Peyer's patch (tissue), 4 donors: ENCODE data around the gene SCAMP3. TPM values are rescaled to one million over a fixed set of nuclear protein-coding genes. Genes with fewer than 3 reads are reported as not detected.

Experiments used
- DNase-seq, 3 donors: peaks; one replicate each; pipeline ENCODE4 v3.0.0-alpha.2; 2017 to 2019
- H3K27ac ChIP-seq, 4 donors: fragments of 200-600 bp; sonication (generic); one replicate each; pipeline ENCODE4 v1.5.1; 2016 to 2019
- H3K27me3 ChIP-seq, 2 donors: fragments of 200-600 bp; sonication (generic); one replicate each; pipeline ENCODE4 v1.5.1; 2019
- H3K36me3 ChIP-seq, 3 donors: fragments of 200-600 bp; sonication (generic); one replicate each; pipeline ENCODE4 v1.5.1; 2016 to 2019
- H3K4me1 ChIP-seq, 4 donors: fragments of 200-600 bp; sonication (generic); one replicate each; pipeline ENCODE4 v1.5.1; 2016 to 2019
- H3K4me3 ChIP-seq, 4 donors: fragments of 200-600 bp; sonication (generic); 1 replicate in 3 of 4; 2 replicates in 1 of 4; pipeline ENCODE4 v1.5.1; 2016 to 2019; ENCODE audit warnings: mild to moderate bottlenecking in 1 of 4
- H3K9me3 ChIP-seq, 4 donors: fragments of 200-600 bp; sonication (generic); one replicate each; pipeline ENCODE4 v1.5.1; 2016 to 2019; ENCODE audit warnings: mild to moderate bottlenecking in 1 of 4
- POLR2A ChIP-seq, 2 donors: fragments of 450-650 bp; IDR thresholded peaks; one replicate each; pipeline ENCODE4 v1.5.1; 2017; ENCODE audit warnings: antibody characterized with exemption in 2 of 2, mild to moderate bottlenecking in 2 of 2, moderate library complexity in 2 of 2
- total RNA-seq, 4 donors: library from RNA; depleted of rRNA; stranded (reverse); fragments of >200 nt; gene quantifications; one replicate each; pipeline ENCODE4 v1.1.0, GENCODE V29; 2016
- TF ChIP-seq, protein P1 (sequence below), 6 experiments: fragments of 450-650 bp in 4 of 6; fragments of 200-600 bp in 2 of 6; sonication (generic) in 1 of 6; IDR thresholded peaks; one replicate each; pipeline ENCODE4 v1.5.1; 2017 to 2019; ENCODE audit warnings: antibody characterized with exemption in 6 of 6, mild to moderate bottlenecking in 3 of 6, moderate library complexity in 1 of 6

The SCAMP3 gene
- total RNA-seq, 4 donors from 2014 or later: 34.7 to 63.7 (median 49.2) TPM

DNA sequence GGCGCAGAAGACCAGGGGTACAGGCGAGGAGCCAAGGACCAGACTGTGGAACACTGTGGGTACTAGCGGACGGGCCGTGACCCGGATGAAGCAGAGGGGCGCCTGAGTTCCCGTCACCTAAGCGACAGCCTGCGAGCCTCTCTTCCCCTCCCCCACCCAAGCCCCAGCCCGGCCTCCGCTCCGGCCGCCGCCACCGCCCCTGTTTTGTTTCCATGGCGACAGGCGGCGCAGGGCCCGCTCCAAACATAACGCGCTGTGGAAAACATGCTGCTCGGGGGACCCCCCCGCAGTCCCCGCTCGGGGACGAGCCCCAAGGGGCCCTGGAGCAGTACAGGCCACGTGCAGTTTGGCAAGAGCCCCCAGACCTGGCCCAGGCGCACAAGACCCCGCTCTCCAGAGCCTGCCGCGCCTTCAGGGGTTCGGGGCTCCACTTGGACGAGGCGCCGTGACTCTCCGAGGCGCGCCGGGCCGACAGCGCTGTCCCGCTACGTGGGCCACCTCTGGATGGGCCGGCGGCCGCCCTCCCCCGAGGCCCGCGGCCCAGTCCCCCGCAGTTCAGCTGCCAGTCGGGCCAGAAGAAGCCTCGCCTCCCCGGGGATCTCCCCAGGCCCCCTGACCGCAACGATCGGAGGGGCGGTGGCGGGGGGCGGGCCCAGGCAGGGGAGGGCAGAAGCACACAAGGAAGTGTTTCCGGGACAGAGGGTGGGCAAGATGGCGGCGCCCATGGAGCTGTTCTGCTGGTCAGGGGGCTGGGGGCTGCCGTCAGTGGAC lies 53.4 kb downstream of the SCAMP3 start, which contains the start of gene MTX1:
Gene MTX1, plus strand, starts transcription at position 155 of the 771 bp plus-strand sequence. Its CDS starts 110 bp downstream, at position 265.
- H3K4me1 ChIP-seq: peaks cover 5 to 29% (median 13%) of the 10 kb centered on the region in 4 donors

DNA sequence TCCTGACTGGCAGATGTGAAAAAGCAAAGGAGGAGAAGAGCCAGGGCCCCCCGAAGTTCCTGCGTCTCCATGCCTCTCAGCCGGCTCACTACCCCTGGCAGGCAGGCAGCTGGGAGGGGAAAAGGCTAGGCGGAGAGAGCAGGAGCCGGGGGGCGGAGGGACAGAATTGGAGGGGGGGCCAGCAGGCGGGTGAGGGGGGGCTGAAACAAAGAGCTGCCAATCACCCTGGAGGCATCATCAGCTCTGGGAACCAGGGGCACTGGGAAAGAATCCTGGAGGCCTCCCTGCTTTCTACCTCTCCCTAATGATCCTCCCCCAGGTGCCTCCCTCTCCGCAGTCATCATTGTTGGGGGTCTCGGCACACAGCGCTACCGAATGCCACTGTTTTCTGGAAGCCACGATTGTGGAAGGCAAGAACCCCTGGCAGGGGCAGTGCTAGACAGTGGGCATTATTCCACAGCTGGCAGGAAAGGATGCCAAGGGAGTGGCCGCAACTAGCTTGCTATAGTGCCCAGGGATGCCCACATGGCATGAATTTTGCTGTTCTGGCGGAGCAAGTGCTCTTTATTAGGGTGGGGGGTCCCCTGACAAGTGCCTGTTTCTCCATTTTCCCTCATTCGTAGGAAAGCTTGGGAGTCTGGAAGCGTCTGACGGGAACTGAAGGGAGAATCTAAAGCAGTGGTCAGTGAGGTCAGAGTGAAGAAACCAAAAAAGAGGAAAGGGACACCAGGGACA lies 54.2 kb downstream of the SCAMP3 start, which contains the start of gene THBS3:
Gene THBS3, minus strand, starts transcription at position 92 of the 735 bp plus-strand sequence. Its CDS starts 21 bp downstream, at position 71.
- TF ChIP-seq, protein P1, sequence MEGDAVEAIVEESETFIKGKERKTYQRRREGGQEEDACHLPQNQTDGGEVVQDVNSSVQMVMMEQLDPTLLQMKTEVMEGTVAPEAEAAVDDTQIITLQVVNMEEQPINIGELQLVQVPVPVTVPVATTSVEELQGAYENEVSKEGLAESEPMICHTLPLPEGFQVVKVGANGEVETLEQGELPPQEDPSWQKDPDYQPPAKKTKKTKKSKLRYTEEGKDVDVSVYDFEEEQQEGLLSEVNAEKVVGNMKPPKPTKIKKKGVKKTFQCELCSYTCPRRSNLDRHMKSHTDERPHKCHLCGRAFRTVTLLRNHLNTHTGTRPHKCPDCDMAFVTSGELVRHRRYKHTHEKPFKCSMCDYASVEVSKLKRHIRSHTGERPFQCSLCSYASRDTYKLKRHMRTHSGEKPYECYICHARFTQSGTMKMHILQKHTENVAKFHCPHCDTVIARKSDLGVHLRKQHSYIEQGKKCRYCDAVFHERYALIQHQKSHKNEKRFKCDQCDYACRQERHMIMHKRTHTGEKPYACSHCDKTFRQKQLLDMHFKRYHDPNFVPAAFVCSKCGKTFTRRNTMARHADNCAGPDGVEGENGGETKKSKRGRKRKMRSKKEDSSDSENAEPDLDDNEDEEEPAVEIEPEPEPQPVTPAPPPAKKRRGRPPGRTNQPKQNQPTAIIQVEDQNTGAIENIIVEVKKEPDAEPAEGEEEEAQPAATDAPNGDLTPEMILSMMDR (IDR thresholded peaks at IDR 0.05): no peak
- no peak for TF ChIP-seq POLR2A (IDR thresholded peaks at IDR 0.05)
- no peak for DNase-seq

More for the DNA sequence above, 53.4 kb downstream of the SCAMP3 start, which contains the start of gene MTX1:
- H3K9me3 ChIP-seq: no peaks in the 10 kb centered on the region
- H3K27me3 ChIP-seq: no peaks in the 10 kb centered on the region
- TF ChIP-seq, protein P1 (IDR thresholded peaks at IDR 0.05): no peak
- peak; percentile 22 to 38 for TF ChIP-seq POLR2A (IDR thresholded peaks at IDR 0.05)
- H3K36me3 ChIP-seq: peaks cover 0 to 3% (median 0%) of the 10 kb centered on the region in 3 donors
- H3K27ac ChIP-seq: peak within 1 kb of the TSS; percentile 95 to 99 (median 97)
- H3K4me3 ChIP-seq: peak within 1 kb of the TSS; percentile 63 to 93 (median 83)
- DNase-seq: peak; percentile 87 to 92 (median 88)

DNA sequence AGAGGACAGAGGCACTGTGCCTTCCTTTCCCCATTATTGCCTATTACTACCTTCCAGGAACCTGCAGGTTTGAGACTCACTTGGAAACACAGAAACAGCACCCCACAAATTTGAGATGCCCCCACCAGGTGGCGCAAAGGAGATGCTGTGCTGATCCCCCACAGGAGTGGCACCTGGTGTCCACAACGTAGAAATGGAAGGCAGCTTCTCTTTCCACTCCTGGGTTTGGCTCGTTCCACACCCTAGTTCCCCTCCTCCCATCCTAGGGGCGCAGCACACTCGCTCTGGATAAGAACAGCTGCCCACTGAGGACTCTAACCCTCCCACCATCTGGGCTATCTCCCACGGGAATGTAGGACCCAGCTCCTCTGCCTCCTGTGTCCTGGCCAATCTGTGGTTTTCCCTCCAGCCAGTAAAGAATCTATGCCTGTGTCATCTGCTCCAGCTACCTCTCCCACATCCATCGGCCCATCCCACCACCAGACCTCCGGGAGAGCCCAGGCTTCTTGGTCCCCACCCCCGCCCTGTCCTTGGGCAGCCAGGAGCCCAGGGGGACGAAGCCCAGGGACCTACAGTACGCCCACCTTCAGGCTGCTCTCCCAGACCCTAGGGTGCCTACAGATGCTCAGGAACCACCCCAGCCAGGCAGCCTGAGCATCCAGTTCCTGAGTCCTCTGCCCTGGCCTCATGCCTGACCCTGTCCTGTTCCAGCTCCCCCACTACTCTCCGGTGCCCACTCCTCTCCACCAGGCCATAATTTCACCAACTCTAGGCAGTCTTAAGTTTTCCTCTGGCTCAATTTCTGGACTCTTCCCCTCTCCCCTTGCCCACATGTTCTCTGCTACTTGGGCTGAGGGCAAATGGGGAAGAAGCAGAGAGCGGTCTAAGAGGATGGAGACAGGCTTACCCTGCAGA lies 55.0 kb downstream of the SCAMP3 start:
- no peak for TF ChIP-seq POLR2A (IDR thresholded peaks at IDR 0.05)
- TF ChIP-seq, protein P1 (IDR thresholded peaks at IDR 0.05): peak; percentile 77 to 94 (median 92)
- no peaks in the 10 kb centered on the region for H3K27me3 ChIP-seq
- H3K36me3 ChIP-seq: peaks cover 0 to 3% (median 0%) of the 10 kb centered on the region in 3 donors
- H3K4me1 ChIP-seq: peaks cover 5 to 29% (median 13%) of the 10 kb centered on the region in 4 donors
- peak overlapping the region; percentile 95 to 99 (median 97) for H3K27ac ChIP-seq
- peak; percentile 91 to 96 (median 93) for DNase-seq
- peak overlapping the region in 2 of 4 donors; percentile 7 to 63 for H3K4me3 ChIP-seq
- H3K9me3 ChIP-seq: no peaks in the 10 kb centered on the region

More for the DNA sequence above, 54.2 kb downstream of the SCAMP3 start, which contains the start of gene THBS3:
- peaks cover 5 to 29% (median 13%) of the 10 kb centered on the region in 4 donors for H3K4me1 ChIP-seq
- no peaks in the 10 kb centered on the region for H3K27me3 ChIP-seq
- H3K27ac ChIP-seq: peak within 1 kb of the TSS; percentile 95 to 99 (median 97)
- H3K9me3 ChIP-seq: no peaks in the 10 kb centered on the region
- peaks cover 0 to 3% (median 0%) of the 10 kb centered on the region in 3 donors for H3K36me3 ChIP-seq
- H3K4me3 ChIP-seq: peak within 1 kb of the TSS; percentile 63 to 93 (median 83)

Other genes with a start within 250 kb of the SCAMP3 start
- 10 to 100 TPM in 1 of 4 donors, 1 to 10 TPM in 3; 1.7 to 12.5 (median 5.3) TPM for gene DCST2, start 228.6 kb downstream of the SCAMP3 start, total RNA-seq
- gene DCST1, start 228.5 kb downstream of the SCAMP3 start, total RNA-seq: 1 to 10 TPM in 1 of 4 donors, under 1 TPM in 1, not detected in 2; 0.88 to 2.7 TPM
- gene ADAM15, start 211.0 kb downstream of the SCAMP3 start, total RNA-seq: 100 to 1,000 TPM; 111 to 191 (median 126) TPM
- gene EFNA4, start 198.6 kb downstream of the SCAMP3 start, total RNA-seq: 10 to 100 TPM in 3 of 4 donors, 1 to 10 TPM in 1; 2.5 to 39.6 (median 18.2) TPM
- gene EFNA3, start 183.5 kb downstream of the SCAMP3 start, total RNA-seq: 1 to 10 TPM; 2.3 to 8.7 (median 5.3) TPM
- gene EFNA1, start 134.5 kb downstream of the SCAMP3 start, total RNA-seq: 100 to 1,000 TPM in 3 of 4 donors, 10 to 100 TPM in 1; 13.2 to 166 (median 145) TPM
- gene SLC50A1, start 126.5 kb downstream of the SCAMP3 start, total RNA-seq: 10 to 100 TPM; 42.5 to 83.3 (median 46.7) TPM
- gene DPM3, start 121.8 kb downstream of the SCAMP3 start, total RNA-seq: 10 to 100 TPM; 33.5 to 89.2 (median 65.0) TPM
- gene KRTCAP2, start 89.1 kb downstream of the SCAMP3 start, total RNA-seq: 100 to 1,000 TPM; 111 to 137 (median 117) TPM
- not detected for gene TRIM46, start 88.5 kb downstream of the SCAMP3 start, total RNA-seq
- 10 to 100 TPM; 15.9 to 58.6 (median 46.5) TPM for gene THBS3, start 54.5 kb downstream of the SCAMP3 start, total RNA-seq
- 10 to 100 TPM; 33.2 to 45.2 (median 36.5) TPM for gene MTX1, start 53.7 kb downstream of the SCAMP3 start, total RNA-seq
- gene ENTREP3, start 6.9 kb downstream of the SCAMP3 start, total RNA-seq: 10 to 100 TPM in 3 of 4 donors, 1 to 10 TPM in 1; 5.8 to 20.7 (median 15.4) TPM
- gene CLK2, start 11.1 kb upstream of the SCAMP3 start, total RNA-seq: 100 to 1,000 TPM in 2 of 4 donors, 10 to 100 TPM in 2; 44.7 to 125 (median 98.5) TPM
- 10 to 100 TPM in 3 of 4 donors, 1 to 10 TPM in 1; 7.4 to 25.5 (median 19.5) TPM for gene HCN3, start 15.1 kb upstream of the SCAMP3 start, total RNA-seq
- 10 to 100 TPM in 3 of 4 donors, not detected in 1; 35.7 to 50.5 (median 36.2) TPM for gene PKLR, start 39.1 kb upstream of the SCAMP3 start, total RNA-seq
- 100 to 1,000 TPM; 158 to 220 (median 175) TPM for gene FDPS, start 46.5 kb upstream of the SCAMP3 start, total RNA-seq
- gene RUSC1, start 58.5 kb upstream of the SCAMP3 start, total RNA-seq: 10 to 100 TPM; 40.4 to 72.4 (median 71.8) TPM